Measurements from ENCODE around the gene CHAF1A.

DNA sequence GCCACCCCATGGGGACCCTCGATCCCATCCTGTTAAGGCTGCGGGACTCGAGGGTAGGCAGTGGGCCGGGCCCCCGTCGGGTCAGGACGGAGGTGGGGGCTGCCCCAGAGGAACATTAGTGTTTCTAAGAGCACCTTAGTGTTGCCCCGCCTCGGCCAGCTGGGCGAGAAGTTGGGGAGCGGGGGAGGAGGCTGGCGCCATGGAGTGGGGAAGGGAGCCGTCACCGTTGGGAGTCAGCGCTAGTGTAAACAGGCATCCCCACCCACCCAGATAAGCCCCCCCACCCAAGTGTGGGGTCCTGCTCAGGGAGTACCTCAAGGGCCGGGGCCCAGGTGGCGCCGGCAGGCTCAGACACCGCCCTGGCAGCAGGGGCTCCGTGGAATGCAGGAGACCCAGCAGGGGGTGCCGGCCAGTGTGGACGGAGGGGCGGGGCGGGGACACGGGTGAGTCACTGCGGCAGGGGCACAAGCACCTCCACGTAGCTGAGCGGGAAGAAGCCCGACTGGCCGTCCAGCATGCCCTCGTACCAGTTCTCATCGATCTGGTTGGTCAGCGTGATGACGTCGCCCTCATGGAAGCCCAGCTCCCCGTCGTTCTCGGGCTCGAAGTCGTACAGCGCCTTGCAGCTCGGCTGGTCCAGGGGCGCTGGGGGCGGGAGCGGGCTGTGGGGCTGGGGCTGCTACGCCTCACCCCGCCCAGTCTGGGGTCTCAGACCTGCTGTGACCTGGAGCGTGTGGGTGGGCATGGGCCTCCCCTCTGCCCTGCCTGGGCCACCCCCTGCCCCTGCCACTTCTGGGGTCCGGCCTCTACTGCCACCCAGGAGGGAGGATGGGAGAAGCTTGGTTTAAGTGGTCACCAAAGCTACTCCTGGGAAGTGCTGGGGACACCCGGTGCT is 41.0 kb upstream of the CHAF1A start:
- TF ChIP-seq EZH2phosphoT487 (IDR thresholded peaks at IDR 0.05; ENCODE audit: borderline replicate concordance, low read length) = no peak
- TF ChIP-seq, protein P1, sequence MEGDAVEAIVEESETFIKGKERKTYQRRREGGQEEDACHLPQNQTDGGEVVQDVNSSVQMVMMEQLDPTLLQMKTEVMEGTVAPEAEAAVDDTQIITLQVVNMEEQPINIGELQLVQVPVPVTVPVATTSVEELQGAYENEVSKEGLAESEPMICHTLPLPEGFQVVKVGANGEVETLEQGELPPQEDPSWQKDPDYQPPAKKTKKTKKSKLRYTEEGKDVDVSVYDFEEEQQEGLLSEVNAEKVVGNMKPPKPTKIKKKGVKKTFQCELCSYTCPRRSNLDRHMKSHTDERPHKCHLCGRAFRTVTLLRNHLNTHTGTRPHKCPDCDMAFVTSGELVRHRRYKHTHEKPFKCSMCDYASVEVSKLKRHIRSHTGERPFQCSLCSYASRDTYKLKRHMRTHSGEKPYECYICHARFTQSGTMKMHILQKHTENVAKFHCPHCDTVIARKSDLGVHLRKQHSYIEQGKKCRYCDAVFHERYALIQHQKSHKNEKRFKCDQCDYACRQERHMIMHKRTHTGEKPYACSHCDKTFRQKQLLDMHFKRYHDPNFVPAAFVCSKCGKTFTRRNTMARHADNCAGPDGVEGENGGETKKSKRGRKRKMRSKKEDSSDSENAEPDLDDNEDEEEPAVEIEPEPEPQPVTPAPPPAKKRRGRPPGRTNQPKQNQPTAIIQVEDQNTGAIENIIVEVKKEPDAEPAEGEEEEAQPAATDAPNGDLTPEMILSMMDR (IDR thresholded peaks at IDR 0.05; ENCODE audit: low read depth, low read length, poor library complexity, severe bottlenecking) = no peak
